ENCODE results near the gene ENOX1. TPM values are rescaled to one million over a fixed set of nuclear protein-coding genes. Genes with fewer than 3 reads are reported as not detected.

Gene ENOX1
- total RNA-seq, 2 donors from 2014 or later = 1.3 to 2.4 TPM

DNA sequence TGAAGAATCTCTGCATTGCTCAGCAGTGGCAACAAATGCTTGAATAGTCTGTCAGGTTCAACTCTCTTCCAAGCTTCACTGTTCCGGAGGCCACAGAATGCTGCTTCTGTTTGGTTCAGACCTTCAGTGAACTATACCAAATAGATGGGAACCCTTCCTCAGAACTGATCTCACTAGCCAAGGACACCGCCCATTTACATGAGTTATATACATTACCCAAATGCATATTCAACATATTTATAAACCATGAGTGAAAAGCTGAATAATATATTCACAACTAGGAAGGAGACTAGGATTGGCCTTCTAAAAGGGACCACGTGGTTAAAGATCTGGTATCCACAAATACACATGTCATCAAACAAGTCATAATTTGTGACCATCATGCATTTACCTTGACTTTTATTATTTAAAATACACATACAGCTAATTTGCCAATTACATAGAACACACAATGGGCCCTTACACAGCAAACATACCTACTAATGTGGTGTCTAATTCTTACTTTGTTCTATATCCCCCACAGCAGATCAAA is 49.3 kb downstream of the ENOX1 start:
- Histone ChIP-seq H3K27me3 (no peaks in the 10 kb centered on the region), H3K4me1 (no peaks in the 10 kb centered on the region), H3K36me3 (no peaks in the 10 kb centered on the region), H3K27ac (no peak overlapping the region), H3K4me3 (no peak overlapping the region), H3K9me3 (no peaks in the 10 kb centered on the region)
- DNase-seq (ENCODE audit: low spot score) = no peak
- no peak for TF ChIP-seq CTCF (IDR thresholded peaks at IDR 0.05)

DNA sequence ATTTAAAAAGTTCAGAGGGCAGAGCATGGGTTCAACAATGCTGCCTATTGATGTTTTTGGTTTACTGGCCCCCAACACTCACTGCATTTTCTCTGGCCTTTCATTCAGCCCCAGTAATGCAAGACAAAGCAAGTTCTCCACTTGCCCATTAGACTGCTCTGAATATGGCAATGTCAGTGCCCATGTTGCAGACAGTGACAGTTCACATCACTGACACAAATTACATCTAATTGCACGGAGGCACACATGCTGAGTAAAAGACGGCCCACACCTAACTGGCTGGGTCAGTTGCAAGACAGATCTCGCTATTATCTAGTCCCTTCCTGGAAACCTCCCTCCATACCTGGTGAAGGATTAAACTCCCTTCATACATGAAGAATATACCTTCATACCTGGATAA is 54.0 kb downstream of the ENOX1 start:
- Histone ChIP-seq H3K36me3 (no peaks in the 10 kb centered on the region), H3K27me3 (no peaks in the 10 kb centered on the region), H3K9me3 (no peaks in the 10 kb centered on the region), H3K27ac (no peak overlapping the region), H3K4me1 (no peaks in the 10 kb centered on the region), H3K4me3 (no peak overlapping the region)
- DNase-seq (ENCODE audit: low spot score) = no peak
- no peak for TF ChIP-seq CTCF (IDR thresholded peaks at IDR 0.05)

DNA sequence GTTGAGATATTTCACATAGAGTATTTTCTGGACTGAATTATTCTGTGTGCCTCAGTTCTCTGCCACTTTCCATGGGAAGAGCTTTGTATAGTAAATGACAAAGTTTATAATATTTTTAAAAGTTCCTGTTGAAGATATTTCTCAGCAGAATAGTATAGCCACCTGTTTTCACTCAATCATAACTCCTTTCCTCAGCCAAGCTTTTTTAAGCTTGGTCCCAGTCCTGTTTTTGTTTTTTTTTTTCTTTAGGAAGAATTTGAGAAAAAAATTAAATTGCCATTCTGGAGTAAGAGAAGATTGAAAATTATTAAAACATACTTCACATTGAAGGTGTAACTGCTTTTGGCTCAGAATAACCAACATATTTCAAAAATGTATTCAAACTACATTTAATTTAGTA is 55.5 kb downstream of the ENOX1 start:
- TF ChIP-seq CTCF (IDR thresholded peaks at IDR 0.05) = no peak
- H3K4me1 ChIP-seq = no peaks in the 10 kb centered on the region
- H3K27ac ChIP-seq = no peak overlapping the region
- H3K36me3 ChIP-seq = no peaks in the 10 kb centered on the region
- no peaks in the 10 kb centered on the region for H3K27me3 ChIP-seq
- no peak overlapping the region for H3K4me3 ChIP-seq
- no peak for DNase-seq (ENCODE audit: low spot score)
- no peaks in the 10 kb centered on the region for H3K9me3 ChIP-seq

DNA sequence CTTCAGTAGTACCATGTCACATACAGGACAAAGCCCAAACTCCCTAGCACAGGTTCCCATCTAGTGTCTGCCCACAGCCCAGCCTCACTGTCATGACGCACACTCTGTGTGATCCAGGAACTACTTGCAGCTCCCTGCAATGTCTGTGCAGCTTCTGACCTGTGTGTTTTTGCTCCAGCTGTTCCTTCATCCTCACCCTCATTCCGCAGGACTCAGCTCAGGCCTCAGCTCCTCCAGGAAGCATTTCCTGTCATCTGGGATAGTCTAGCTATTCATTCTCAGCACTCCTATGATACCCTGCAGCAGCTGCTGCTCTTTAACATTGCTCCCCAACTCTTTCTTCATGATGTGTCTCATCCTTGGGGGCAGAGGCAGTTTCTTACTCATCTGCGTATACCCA is 56.1 kb downstream of the ENOX1 start:
- Histone ChIP-seq H3K27me3 (no peaks in the 10 kb centered on the region), H3K4me3 (no peak overlapping the region), H3K9me3 (no peaks in the 10 kb centered on the region), H3K36me3 (no peaks in the 10 kb centered on the region), H3K4me1 (no peaks in the 10 kb centered on the region), H3K27ac (no peak overlapping the region)
- TF ChIP-seq CTCF (IDR thresholded peaks at IDR 0.05) = no peak
- no peak for DNase-seq (ENCODE audit: low spot score)

DNA sequence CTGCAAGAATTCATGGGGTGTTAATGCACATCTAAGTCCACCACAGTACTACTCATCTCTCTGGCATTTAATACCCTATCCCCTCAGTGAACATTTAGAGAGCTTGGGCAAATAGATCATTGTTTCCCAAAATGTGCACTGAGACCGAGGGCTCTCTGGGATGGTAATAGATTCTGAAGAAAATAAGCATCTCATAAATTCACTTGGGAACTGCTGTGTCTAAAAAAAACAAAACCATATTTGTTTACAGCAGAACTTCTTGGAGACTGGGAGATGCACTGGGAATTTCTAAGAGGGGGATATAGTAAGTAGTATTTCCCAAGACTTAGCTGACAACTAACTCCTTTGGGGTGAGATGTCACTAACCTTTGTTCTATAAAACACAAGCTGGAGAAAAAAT is 58.4 kb downstream of the ENOX1 start:
- Histone ChIP-seq H3K27ac (no peak overlapping the region), H3K4me3 (no peak overlapping the region), H3K9me3 (no peaks in the 10 kb centered on the region), H3K27me3 (no peaks in the 10 kb centered on the region), H3K4me1 (no peaks in the 10 kb centered on the region), H3K36me3 (no peaks in the 10 kb centered on the region)
- no peak for DNase-seq (ENCODE audit: low spot score)
- no peak for TF ChIP-seq CTCF (IDR thresholded peaks at IDR 0.05)

DNA sequence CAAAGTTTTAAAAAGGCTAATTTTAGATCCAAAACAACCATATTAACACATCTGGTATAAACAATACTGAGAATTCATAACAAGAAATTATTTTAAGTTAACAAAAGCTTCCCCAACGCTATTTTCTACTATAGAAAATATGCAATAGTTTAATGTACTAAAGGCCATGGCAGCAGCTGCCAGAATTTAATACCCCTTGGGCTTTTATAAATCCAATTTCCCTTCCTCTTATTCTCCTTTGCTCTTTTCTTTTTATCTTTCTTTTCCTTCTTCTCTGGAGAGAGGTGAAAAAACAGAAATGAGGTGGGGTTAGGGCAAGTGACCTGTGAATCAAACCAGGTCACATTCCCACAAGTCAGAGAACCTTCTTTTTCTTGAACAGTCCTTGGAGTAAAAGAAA is 58.9 kb downstream of the ENOX1 start:
- no peak overlapping the region for H3K27ac ChIP-seq
- DNase-seq (ENCODE audit: low spot score) = no peak

More for the DNA sequence above, 58.9 kb downstream of the ENOX1 start:
- no peak overlapping the region for H3K4me3 ChIP-seq
- H3K36me3 ChIP-seq = no peaks in the 10 kb centered on the region
- no peaks in the 10 kb centered on the region for H3K27me3 ChIP-seq
- no peaks in the 10 kb centered on the region for H3K9me3 ChIP-seq
- H3K4me1 ChIP-seq = no peaks in the 10 kb centered on the region
- no peak for TF ChIP-seq CTCF (IDR thresholded peaks at IDR 0.05)
